ENCODE measurements around the gene TUBB6.

GRCh38 chr18:12347895-12348294 is 39.9 kb downstream of the TUBB6 start:
- TF ChIP-seq CTCF (tag by site-specific recombination; IDR thresholded peaks at IDR 0.05): no peak
- TF ChIP-seq ZNF654 (tag by site-specific recombination; IDR thresholded peaks at IDR 0.05; ENCODE audit: low read depth): no peak
- no peak for TF ChIP-seq ZNF561 (tag by site-specific recombination; IDR thresholded peaks at IDR 0.05; ENCODE audit: borderline replicate concordance)
- TF ChIP-seq ZNF324 (tag by site-specific recombination; IDR thresholded peaks at IDR 0.05): no peak
- TF ChIP-seq ZNF747 (tag by site-specific recombination; IDR thresholded peaks at IDR 0.05): no peak
- TF ChIP-seq GLI2 (tag by site-specific recombination; IDR thresholded peaks at IDR 0.05; ENCODE audit: borderline replicate concordance, low read depth): no peak
- no peak for TF ChIP-seq ZSCAN30 (tag by site-specific recombination; IDR thresholded peaks at IDR 0.05)
- no peak for TF ChIP-seq ZBTB11 (tag by site-specific recombination; conservative IDR thresholded peaks at IDR 0.05; ENCODE audit: low read depth)
- TF ChIP-seq ZNF529 (tag by site-specific recombination; IDR thresholded peaks at IDR 0.05; ENCODE audit: insufficient replicate concordance): no peak
- TF ChIP-seq REST (tag by site-specific recombination; IDR thresholded peaks at IDR 0.05): no peak
